ENCODE data around the gene CAMK4.
"Not testable (repeated sequence)": the region's sequence is repeated elsewhere in the genome, so short reads cannot be mapped to it uniquely, and the experiment has no call there.

The CAMK4 gene

DNA sequence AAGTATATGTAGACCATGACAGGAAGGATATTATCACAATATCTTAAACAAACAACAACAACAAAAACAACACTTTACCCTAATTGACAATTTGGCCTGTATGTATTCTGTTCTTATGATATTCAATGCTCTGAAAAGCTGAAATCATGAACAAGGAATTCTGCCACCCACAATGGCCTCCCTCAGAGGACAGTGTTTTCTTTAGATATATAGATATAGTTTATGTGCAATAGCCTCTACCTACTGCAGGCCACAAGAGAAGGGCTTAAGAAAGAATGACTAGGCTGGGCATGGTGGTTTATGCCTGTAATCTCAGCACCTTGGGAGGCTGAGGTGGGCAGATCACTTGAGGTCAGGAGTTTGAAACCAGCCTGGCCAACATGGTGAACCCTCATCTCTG is 183.4 kb downstream of the CAMK4 start:
- Histone ChIP-seq H3K27ac (ENCODE audit: low read depth, low read length) (no peak overlapping the region), H3K4me1 (ENCODE audit: control insufficient read depth in 5 of 5, insufficient read depth in 5 of 5, low read length in 5 of 5) (no peaks in the 10 kb centered on the region), H3K36me3 (ENCODE audit: control insufficient read depth in 5 of 5, insufficient read depth in 5 of 5, low read length in 5 of 5) (no peaks in the 10 kb centered on the region), H3K9me3 (ENCODE audit: control insufficient read depth in 5 of 5, low read length in 5 of 5) (peaks cover 0 to under 1% (median 0%) of the 10 kb centered on the region in 5 donors), H3K27me3 (ENCODE audit: control insufficient read depth in 5 of 5, insufficient read depth in 4 of 5, low read length in 5 of 5) (no peaks in the 10 kb centered on the region), H3K4me3 (ENCODE audit: low read depth in 1 of 5, low read length in 5 of 5) (no peak overlapping the region), H3K9ac (ENCODE audit: low read length in 5 of 5) (no peak overlapping the region)

DNA sequence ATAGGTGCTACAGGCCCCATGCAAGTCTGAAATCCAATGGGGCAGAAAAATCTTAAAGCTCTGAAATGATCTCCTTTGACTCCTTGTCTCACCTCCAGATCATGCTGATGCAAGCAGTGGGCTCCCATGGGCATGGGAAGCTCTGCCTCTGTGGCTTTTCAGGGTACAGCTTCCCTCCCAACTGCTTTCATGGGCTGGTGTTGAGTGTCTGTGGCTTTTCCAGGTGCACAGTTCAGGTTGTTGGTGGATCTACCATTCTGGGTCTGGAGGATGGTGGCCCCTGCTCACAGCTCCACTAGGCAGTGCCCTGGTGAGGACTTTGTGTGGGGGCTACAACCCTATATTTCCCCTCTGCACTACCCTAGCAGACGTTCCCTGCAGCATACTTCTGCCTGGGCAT is 184.6 kb downstream of the CAMK4 start:
- no peaks in the 10 kb centered on the region for H3K36me3 ChIP-seq (ENCODE audit: control insufficient read depth in 5 of 5, insufficient read depth in 5 of 5, low read length in 5 of 5)
- no peaks in the 10 kb centered on the region for H3K9me3 ChIP-seq (ENCODE audit: control insufficient read depth in 5 of 5, low read length in 5 of 5)
- H3K9ac ChIP-seq (ENCODE audit: low read length in 5 of 5), result no peak overlapping the region
- no peaks in the 10 kb centered on the region for H3K4me1 ChIP-seq (ENCODE audit: control insufficient read depth in 5 of 5, insufficient read depth in 5 of 5, low read length in 5 of 5)
- H3K27me3 ChIP-seq (ENCODE audit: control insufficient read depth in 5 of 5, insufficient read depth in 4 of 5, low read length in 5 of 5), result no peaks in the 10 kb centered on the region
- H3K4me3 ChIP-seq (ENCODE audit: low read depth in 1 of 5, low read length in 5 of 5), result no peak overlapping the region
- no peak overlapping the region for H3K27ac ChIP-seq (ENCODE audit: low read depth, low read length)

DNA sequence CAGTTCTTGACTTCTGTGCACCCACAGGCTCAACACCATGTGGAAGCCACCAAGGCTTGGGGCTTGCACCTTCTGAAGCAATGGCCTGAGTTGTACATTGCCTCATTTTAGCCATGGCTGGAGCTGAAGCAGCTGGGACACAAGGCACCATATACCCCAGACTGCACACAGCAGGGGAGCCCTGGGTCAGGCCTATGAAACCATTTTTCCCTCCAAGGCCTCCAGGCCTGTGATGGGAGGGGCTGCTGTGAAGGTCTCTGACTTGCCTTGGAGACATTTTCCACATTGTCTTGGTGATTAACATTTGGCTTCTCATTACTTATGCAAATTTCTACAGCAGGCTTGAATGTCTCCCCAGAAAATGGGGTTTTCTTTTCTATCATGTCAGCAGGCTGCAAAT is 185.1 kb downstream of the CAMK4 start:
- not testable (repeated sequence) for H3K4me1 ChIP-seq (ENCODE audit: control insufficient read depth in 5 of 5, insufficient read depth in 5 of 5, low read length in 5 of 5); H3K9ac ChIP-seq (ENCODE audit: low read length in 5 of 5); H3K4me3 ChIP-seq (ENCODE audit: low read depth in 1 of 5, low read length in 5 of 5); H3K9me3 ChIP-seq (ENCODE audit: control insufficient read depth in 5 of 5, low read length in 5 of 5); H3K27me3 ChIP-seq (ENCODE audit: control insufficient read depth in 5 of 5, insufficient read depth in 4 of 5, low read length in 5 of 5); H3K27ac ChIP-seq (ENCODE audit: low read depth, low read length); H3K36me3 ChIP-seq (ENCODE audit: control insufficient read depth in 5 of 5, insufficient read depth in 5 of 5, low read length in 5 of 5)

DNA sequence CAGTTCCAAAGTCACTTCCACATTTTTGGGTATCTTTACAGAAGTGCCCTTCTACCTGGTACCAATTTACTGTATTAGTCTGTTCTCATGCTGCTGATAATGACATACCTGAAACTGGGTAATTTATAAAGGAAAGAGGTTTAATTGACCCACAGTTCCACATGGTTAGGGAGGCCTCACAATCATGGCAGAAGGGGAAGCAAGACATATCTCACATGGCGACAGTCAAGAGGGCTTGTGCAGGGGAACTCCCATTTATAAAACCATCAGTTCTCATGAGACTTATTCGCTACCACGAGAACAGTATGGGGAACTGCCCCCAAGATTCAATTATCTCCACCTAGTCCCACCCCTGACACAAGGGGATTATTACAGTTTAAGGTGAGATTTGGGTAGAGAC is 185.9 kb downstream of the CAMK4 start:
- not testable (repeated sequence) for H3K9me3 ChIP-seq (ENCODE audit: control insufficient read depth in 5 of 5, low read length in 5 of 5); H3K9ac ChIP-seq (ENCODE audit: low read length in 5 of 5); H3K4me1 ChIP-seq (ENCODE audit: control insufficient read depth in 5 of 5, insufficient read depth in 5 of 5, low read length in 5 of 5); H3K27ac ChIP-seq (ENCODE audit: low read depth, low read length); H3K4me3 ChIP-seq (ENCODE audit: low read depth in 1 of 5, low read length in 5 of 5); H3K27me3 ChIP-seq (ENCODE audit: control insufficient read depth in 5 of 5, insufficient read depth in 4 of 5, low read length in 5 of 5); H3K36me3 ChIP-seq (ENCODE audit: control insufficient read depth in 5 of 5, insufficient read depth in 5 of 5, low read length in 5 of 5)

DNA sequence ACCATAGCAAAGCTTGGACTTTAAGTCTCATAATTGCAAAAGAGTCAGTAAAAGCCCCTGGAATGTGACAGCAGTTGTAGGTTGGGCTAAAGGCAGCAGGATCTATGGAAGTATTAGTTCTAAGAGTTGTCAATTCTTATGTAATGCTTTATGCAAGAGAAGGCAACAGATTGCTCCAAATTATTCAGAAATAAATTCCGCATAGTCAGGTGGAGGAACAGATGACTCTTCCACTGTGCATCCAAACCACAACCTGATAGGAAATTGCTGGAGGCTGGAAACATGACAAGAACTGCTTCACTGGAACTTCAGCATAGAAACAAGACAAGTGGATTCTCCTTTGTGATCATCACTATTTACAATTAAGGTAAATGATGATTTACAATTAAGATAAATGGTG is 187.1 kb downstream of the CAMK4 start:
- Histone ChIP-seq H3K9ac (ENCODE audit: low read length in 5 of 5) (no peak overlapping the region), H3K36me3 (ENCODE audit: control insufficient read depth in 5 of 5, insufficient read depth in 5 of 5, low read length in 5 of 5) (no peaks in the 10 kb centered on the region), H3K9me3 (ENCODE audit: control insufficient read depth in 5 of 5, low read length in 5 of 5) (no peaks in the 10 kb centered on the region), H3K27ac (ENCODE audit: low read depth, low read length) (no peak overlapping the region), H3K4me3 (ENCODE audit: low read depth in 1 of 5, low read length in 5 of 5) (no peak overlapping the region), H3K27me3 (ENCODE audit: control insufficient read depth in 5 of 5, insufficient read depth in 4 of 5, low read length in 5 of 5) (no peaks in the 10 kb centered on the region), H3K4me1 (ENCODE audit: control insufficient read depth in 5 of 5, insufficient read depth in 5 of 5, low read length in 5 of 5) (no peaks in the 10 kb centered on the region)

DNA sequence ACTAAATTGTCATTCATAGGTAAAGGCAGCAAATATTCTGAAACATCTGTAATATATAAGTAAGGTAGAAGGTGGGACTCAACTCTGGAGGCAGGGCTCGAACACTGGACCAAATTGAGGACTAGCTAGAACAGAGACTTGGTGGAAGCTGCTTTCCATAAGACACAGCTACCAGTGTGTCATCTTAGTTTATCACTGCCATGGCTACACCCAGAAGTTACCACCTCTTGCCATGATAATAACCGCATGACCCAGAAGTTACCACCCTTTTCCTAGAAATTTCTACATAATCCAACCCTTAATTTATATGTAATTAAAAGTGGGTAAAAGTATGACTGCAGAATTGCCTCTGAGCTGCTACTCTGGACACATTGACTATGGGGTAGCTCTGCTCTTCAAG is 188.4 kb downstream of the CAMK4 start:
- no peak overlapping the region for H3K9ac ChIP-seq (ENCODE audit: low read length in 5 of 5)
- no peaks in the 10 kb centered on the region for H3K9me3 ChIP-seq (ENCODE audit: control insufficient read depth in 5 of 5, low read length in 5 of 5)
- H3K4me1 ChIP-seq (ENCODE audit: control insufficient read depth in 5 of 5, insufficient read depth in 5 of 5, low read length in 5 of 5), result no peaks in the 10 kb centered on the region
- no peaks in the 10 kb centered on the region for H3K36me3 ChIP-seq (ENCODE audit: control insufficient read depth in 5 of 5, insufficient read depth in 5 of 5, low read length in 5 of 5)
- H3K27ac ChIP-seq (ENCODE audit: low read depth, low read length), result no peak overlapping the region
- no peaks in the 10 kb centered on the region for H3K27me3 ChIP-seq (ENCODE audit: control insufficient read depth in 5 of 5, insufficient read depth in 4 of 5, low read length in 5 of 5)
- H3K4me3 ChIP-seq (ENCODE audit: low read depth in 1 of 5, low read length in 5 of 5), result no peak overlapping the region

DNA sequence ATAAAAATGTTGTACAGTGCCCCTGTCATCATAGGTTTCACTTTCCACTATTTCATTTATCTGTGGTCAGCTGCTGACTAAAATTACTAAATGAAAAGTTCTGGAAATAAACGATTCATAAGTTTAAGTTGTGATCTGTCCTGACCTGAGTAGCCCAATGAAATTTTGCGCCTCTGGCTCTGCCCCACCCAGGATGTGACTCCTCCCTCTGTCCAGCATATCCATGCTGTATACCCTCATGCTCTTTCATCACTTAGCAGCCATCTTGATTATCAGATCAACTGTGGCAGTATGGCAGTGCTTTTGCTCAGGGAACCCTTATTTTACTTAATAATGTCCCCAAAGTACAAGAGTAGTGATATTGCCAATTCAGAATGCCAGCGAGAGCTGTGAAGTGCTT is 190.9 kb downstream of the CAMK4 start:
- Histone ChIP-seq H3K9ac (ENCODE audit: low read length in 5 of 5) (no peak overlapping the region), H3K36me3 (ENCODE audit: control insufficient read depth in 5 of 5, insufficient read depth in 5 of 5, low read length in 5 of 5) (no peaks in the 10 kb centered on the region), H3K27ac (ENCODE audit: low read depth, low read length) (no peak overlapping the region), H3K27me3 (ENCODE audit: control insufficient read depth in 5 of 5, insufficient read depth in 4 of 5, low read length in 5 of 5) (no peaks in the 10 kb centered on the region), H3K4me1 (ENCODE audit: control insufficient read depth in 5 of 5, insufficient read depth in 5 of 5, low read length in 5 of 5) (no peaks in the 10 kb centered on the region), H3K4me3 (ENCODE audit: low read depth in 1 of 5, low read length in 5 of 5) (no peak overlapping the region), H3K9me3 (ENCODE audit: control insufficient read depth in 5 of 5, low read length in 5 of 5) (no peaks in the 10 kb centered on the region)

DNA sequence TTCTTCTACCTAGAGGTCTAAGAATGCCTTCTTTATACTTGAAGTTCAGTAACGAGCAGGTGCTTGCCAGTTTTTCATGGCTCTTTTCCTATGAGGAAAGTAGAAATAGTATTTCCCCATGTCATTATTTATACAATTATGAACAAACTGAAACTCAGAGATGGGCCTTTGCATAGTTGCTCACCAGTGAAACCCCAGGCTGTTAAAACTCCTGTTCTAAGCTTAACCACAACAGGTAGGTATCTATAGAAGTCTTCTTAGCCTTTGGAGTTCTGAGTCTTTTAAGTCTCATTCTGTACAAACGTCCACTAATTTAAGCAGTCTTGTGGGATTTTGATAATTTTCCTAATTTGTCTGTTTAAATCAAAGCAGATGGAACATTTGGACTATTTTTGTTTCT is 198.1 kb downstream of the CAMK4 start:
- no peaks in the 10 kb centered on the region for H3K4me1 ChIP-seq (ENCODE audit: control insufficient read depth in 5 of 5, insufficient read depth in 5 of 5, low read length in 5 of 5)
- H3K27ac ChIP-seq (ENCODE audit: low read depth, low read length), result no peak overlapping the region
- no peaks in the 10 kb centered on the region for H3K36me3 ChIP-seq (ENCODE audit: control insufficient read depth in 5 of 5, insufficient read depth in 5 of 5, low read length in 5 of 5)
- H3K9me3 ChIP-seq (ENCODE audit: control insufficient read depth in 5 of 5, low read length in 5 of 5), result peaks cover 0 to under 1% (median 0%) of the 10 kb centered on the region in 5 donors
- no peaks in the 10 kb centered on the region for H3K27me3 ChIP-seq (ENCODE audit: control insufficient read depth in 5 of 5, insufficient read depth in 4 of 5, low read length in 5 of 5)
- no peak overlapping the region for H3K4me3 ChIP-seq (ENCODE audit: low read depth in 1 of 5, low read length in 5 of 5)
- H3K9ac ChIP-seq (ENCODE audit: low read length in 5 of 5), result no peak overlapping the region

DNA sequence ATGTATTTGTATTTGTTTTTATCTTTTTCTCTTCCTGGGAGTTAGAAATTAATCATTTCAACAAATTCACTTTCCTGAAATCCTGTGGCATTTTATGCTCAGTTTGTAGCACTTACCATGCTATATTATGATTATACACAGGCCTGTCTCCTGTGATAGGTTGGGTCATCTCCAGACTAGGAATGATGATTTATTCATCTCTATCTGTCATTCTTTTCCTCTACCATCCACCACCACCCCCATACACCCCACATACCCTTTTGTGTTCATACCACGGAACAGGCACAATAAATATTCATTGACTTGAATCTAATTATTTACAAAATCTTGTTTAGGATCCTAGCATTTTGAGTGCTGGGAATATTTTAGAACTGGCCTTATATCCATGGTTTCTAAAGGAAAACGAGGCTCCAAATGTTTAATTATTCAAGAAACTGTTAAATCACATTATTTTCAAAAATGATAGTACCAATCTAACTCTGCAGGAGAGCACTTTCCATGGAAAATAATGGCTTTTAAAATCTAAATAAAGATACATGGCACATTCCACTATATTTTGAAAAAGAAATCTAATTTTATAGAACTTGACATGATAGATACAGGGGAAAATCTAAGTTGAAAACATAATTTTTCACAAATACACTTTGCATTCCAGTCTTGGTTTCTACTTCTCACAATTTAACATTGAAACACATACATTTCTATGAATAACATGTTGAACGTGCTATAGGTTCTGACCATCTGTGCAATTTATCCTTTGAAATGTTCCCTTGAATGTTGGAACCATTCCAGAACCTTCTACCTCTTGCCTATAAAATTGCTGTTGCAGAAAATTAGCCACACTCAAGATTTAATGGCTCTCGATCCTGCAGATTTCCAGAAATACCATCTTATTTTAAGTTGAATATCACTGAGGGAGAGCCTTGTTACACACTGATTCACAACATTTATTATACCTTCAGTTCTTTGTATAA is 198.8 kb downstream of the CAMK4 start:
- no peaks in the 10 kb centered on the region for H3K27me3 ChIP-seq (ENCODE audit: control insufficient read depth in 5 of 5, insufficient read depth in 4 of 5, low read length in 5 of 5)

DNA sequence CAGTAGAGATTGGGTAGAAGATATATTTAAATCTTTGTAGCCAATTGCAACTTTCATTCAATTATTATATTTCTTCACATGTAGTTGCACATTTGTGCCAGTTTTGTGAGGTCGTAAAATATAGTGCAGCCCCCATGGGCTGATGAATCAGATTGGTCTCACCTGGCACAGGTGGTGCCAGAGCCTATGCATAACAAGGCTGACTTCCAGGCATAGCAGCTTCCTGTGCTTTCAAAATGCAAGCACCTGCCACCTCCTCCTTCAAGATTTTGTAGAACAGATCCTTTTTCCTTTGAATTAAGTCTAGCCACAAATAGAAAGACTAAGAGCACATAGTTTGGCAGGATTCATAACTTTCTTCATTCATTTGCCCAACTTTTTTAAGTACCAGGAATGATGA is 201.0 kb downstream of the CAMK4 start:
- Histone ChIP-seq H3K4me1 (ENCODE audit: control insufficient read depth in 5 of 5, insufficient read depth in 5 of 5, low read length in 5 of 5) (no peaks in the 10 kb centered on the region), H3K27ac (ENCODE audit: low read depth, low read length) (no peak overlapping the region), H3K4me3 (ENCODE audit: low read depth in 1 of 5, low read length in 5 of 5) (no peak overlapping the region), H3K27me3 (ENCODE audit: control insufficient read depth in 5 of 5, insufficient read depth in 4 of 5, low read length in 5 of 5) (no peaks in the 10 kb centered on the region), H3K9ac (ENCODE audit: low read length in 5 of 5) (no peak overlapping the region), H3K9me3 (ENCODE audit: control insufficient read depth in 5 of 5, low read length in 5 of 5) (peaks cover 0 to 2% (median 0%) of the 10 kb centered on the region in 5 donors), H3K36me3 (ENCODE audit: control insufficient read depth in 5 of 5, insufficient read depth in 5 of 5, low read length in 5 of 5) (no peaks in the 10 kb centered on the region)

More for the DNA sequence above, 198.8 kb downstream of the CAMK4 start:
- Histone ChIP-seq H3K36me3 (ENCODE audit: control insufficient read depth in 5 of 5, insufficient read depth in 5 of 5, low read length in 5 of 5) (no peaks in the 10 kb centered on the region), H3K4me1 (ENCODE audit: control insufficient read depth in 5 of 5, insufficient read depth in 5 of 5, low read length in 5 of 5) (no peaks in the 10 kb centered on the region), H3K9ac (ENCODE audit: low read length in 5 of 5) (no peak overlapping the region), H3K9me3 (ENCODE audit: control insufficient read depth in 5 of 5, low read length in 5 of 5) (peaks cover 0 to 2% (median 0%) of the 10 kb centered on the region in 5 donors), H3K4me3 (ENCODE audit: low read depth in 1 of 5, low read length in 5 of 5) (no peak overlapping the region), H3K27ac (ENCODE audit: low read depth, low read length) (no peak overlapping the region)
